ENCODE results near the gene WWP2.

DNA sequence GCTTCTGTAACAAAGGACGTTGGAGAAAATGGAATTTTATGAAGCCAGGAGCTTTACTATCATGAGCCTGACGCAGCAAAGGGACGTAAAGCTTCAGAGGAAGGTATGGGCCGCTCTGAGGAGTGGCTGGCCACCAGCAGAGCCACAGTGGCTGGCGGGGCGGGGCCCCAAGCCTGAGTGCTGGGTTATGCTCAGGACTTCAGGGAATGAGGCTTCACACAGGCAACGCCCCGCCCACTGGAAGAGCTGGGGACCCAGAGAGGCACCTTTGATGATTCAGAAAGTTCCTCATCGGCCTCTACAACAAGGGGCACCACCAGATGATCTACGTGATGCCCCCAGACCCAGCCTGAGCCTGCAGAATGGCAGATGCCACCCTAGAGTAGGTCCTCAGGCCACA is 16.2 kb upstream of the WWP2 start:
- TF ChIP-seq EZH2phosphoT487 (IDR thresholded peaks at IDR 0.05; ENCODE audit: insufficient read depth, low read depth) (no peak), EZH2 (IDR thresholded peaks at IDR 0.05; ENCODE audit: insufficient read depth, poor library complexity, severe bottlenecking) (no peak)
